K562 (cell line): ENCODE measurements around the gene RNF150. TPM values are rescaled to one million over a fixed set of nuclear protein-coding genes. Genes with fewer than 3 reads are reported as not detected.

ENCODE experiments used
- ATAC-seq: fragments of 200-7000 bp; cut with Tn5 transposase; 3 replicates; pipeline ENCODE4 v1.9.1; 2020; ENCODE audit warnings: moderate library complexity
- BruUV-seq: library from RNA; stranded (reverse); fragments of 400-500 nt; replicated peaks from 2 replicates; lab custom pipeline; 2021; lab: Mats Ljungman, UMichigan
- CTCF ChIA-PET: fragments of 300-600 bp; formaldehyde crosslinking; extraction: SDS; loops from one replicate; lab custom pipeline; 2021; ENCODE audit warnings: low intra/inter-chr PET ratio; lab: Yijun Ruan, JAX
- POLR2A ChIA-PET: fragments of 300-600, 350-650 bp; sonication (Branson Sonifier 250); formaldehyde crosslinking; extraction: SDS; loops from one replicate; lab custom pipeline; 2021; ENCODE audit warnings: antibody characterized with exemption, inconsistent platforms; lab: Yijun Ruan, JAX
- DNase-seq, 4 experiments: peaks; one replicate each; pipeline versions ENCODE4 v3.0.0 to v3.0.0-alpha.2; 2011 to 2018; ENCODE audit warnings: low spot score in 3 of 4, mixed read lengths in 3 of 4; ENCODE audit errors: extremely low read depth in 1 of 4
- FAIRE-seq: peaks from 2 replicates; lab custom pipeline; 2011; peaks lifted over from hg19 to GRCh38; lab: Jason Lieb, UNC
- H2AFZ ChIP-seq: 2 replicates; pipeline ENCODE4 v1.6.0; 2011; ENCODE audit warnings: low read depth, low read length, control low read depth, inconsistent platforms
- H3K27ac ChIP-seq: fragments of 200-600 bp; 3 replicates; pipeline ENCODE4 v1.8.0; 2011; ENCODE audit warnings: low read depth, mild to moderate bottlenecking, control low read depth, inconsistent platforms, low read length, moderate library complexity, mixed read lengths; ENCODE audit errors: extremely low read depth
- H3K27me3 ChIP-seq, 2 experiments: fragments of 300-600 bp in 1 of 2; 2 replicates in 1 of 2; 3 replicates in 1 of 2; pipeline versions ENCODE4 v1.6.0 to v1.8.0; 2011; ENCODE audit warnings: inconsistent platforms in 2 of 2, low read length in 2 of 2, mild to moderate bottlenecking in 1 of 2, mixed read lengths in 1 of 2, moderate library complexity in 1 of 2; ENCODE audit not compliant: control insufficient read depth in 2 of 2, insufficient read depth in 2 of 2
- H3K36me3 ChIP-seq: fragments of 300-600 bp; 3 replicates; pipeline ENCODE4 v1.8.0; 2011; ENCODE audit warnings: mild to moderate bottlenecking, low read length, inconsistent platforms; ENCODE audit not compliant: control insufficient read depth, insufficient read depth
- H3K4me1 ChIP-seq, 2 experiments: fragments of 200-600 bp in 1 of 2; replicated peaks in 1 of 2; 2 replicates in 1 of 2; 3 replicates in 1 of 2; pipeline versions ENCODE4 v1.5.1 to v1.8.0; 2011; ENCODE audit warnings: inconsistent platforms in 2 of 2, low read length in 2 of 2, mild to moderate bottlenecking in 1 of 2, mixed read lengths in 1 of 2, moderate library complexity in 1 of 2; ENCODE audit not compliant: control insufficient read depth in 2 of 2, insufficient read depth in 2 of 2
- H3K4me2 ChIP-seq: 2 replicates; pipeline ENCODE4 v1.6.1; 2011; ENCODE audit warnings: low read length, control low read depth, inconsistent platforms, mixed read lengths; ENCODE audit not compliant: insufficient read depth
- H3K4me3 ChIP-seq: fragments of 200-600 bp; sonication (generic), shearing (Covaris generic); 2 replicates; pipeline ENCODE4 v1.5.1; 2016; ENCODE audit warnings: control low read depth, inconsistent platforms
- H3K79me2 ChIP-seq: fragments of 200-600 bp; 3 replicates; pipeline ENCODE4 v1.8.0; 2011; ENCODE audit warnings: low read length, inconsistent platforms; ENCODE audit not compliant: control insufficient read depth, insufficient read depth
- H3K9ac ChIP-seq, 2 experiments: 2 replicates each; pipeline versions ENCODE4 v1.6.0 to v1.6.1; 2011; ENCODE audit warnings: low read depth in 2 of 2, low read length in 2 of 2, control low read depth in 1 of 2, inconsistent platforms in 1 of 2, mild to moderate bottlenecking in 1 of 2, mixed read lengths in 1 of 2; ENCODE audit not compliant: insufficient read depth in 1 of 2
- H3K9me1 ChIP-seq: one replicate; pipeline ENCODE4 v1.6.0; 2011; ENCODE audit warnings: inconsistent platforms, mild to moderate bottlenecking, low read length, moderate library complexity; ENCODE audit not compliant: control insufficient read depth, insufficient read depth
- H3K9me3 ChIP-seq: replicated peaks from 2 replicates; pipeline ENCODE4 v1.5.1; 2011; ENCODE audit warnings: low read depth, low read length, inconsistent platforms; ENCODE audit not compliant: control insufficient read depth, insufficient read depth
- H4K20me1 ChIP-seq: replicated peaks from 2 replicates; pipeline ENCODE4 v1.6.1; 2011; ENCODE audit warnings: low read length, inconsistent platforms, mixed read lengths; ENCODE audit not compliant: control insufficient read depth, insufficient read depth
- CCNT2 ChIP-seq: IDR thresholded peaks from 2 replicates; pipeline ENCODE4 v1.6.1; 2011; ENCODE audit warnings: borderline replicate concordance, low read depth, mild to moderate bottlenecking, moderate library complexity, mixed read lengths, low read length; ENCODE audit not compliant: insufficient read length; ENCODE audit errors: extremely low read depth
- SMAD4 ChIP-seq: fragments of 250-450 bp; sonication (Bioruptor Pico); conservative IDR thresholded peaks from 2 replicates; pipeline ENCODE4 v1.8.0; 2021; ENCODE audit warnings: inconsistent platforms, mild to moderate bottlenecking, moderate library complexity
- U2AF1 ChIP-seq: fragments of 200-400 bp; formaldehyde crosslinking; optimal IDR thresholded peaks from 2 replicates; pipeline ENCODE3; 2017; ENCODE audit warnings: mild to moderate bottlenecking, low read depth, low read length, moderate library complexity
- WGBS: fragments of 100-300 bp; shearing (Covaris generic); methylation state at CpG from one replicate; pipeline ENCODE4 v1.1.6; 2016; ENCODE audit warnings: low coverage, mixed read lengths; ENCODE audit not compliant: insufficient coverage; ENCODE audit errors: missing lambda C conversion rate; 5-methylcytosine and 5-hydroxymethylcytosine counted together
- in situ Hi-C: fragments of 300-500 bp; cut with MboI; formaldehyde crosslinking; loops from 4 replicates; pipeline ENCODE4 v1.15.0; 2018; ENCODE audit warnings: inconsistent platforms, mixed read lengths
- intact Hi-C: fragments of 100-400 bp; cut with micrococcal nuclease; formaldehyde crosslinking; loops from 2 replicates; pipeline ENCODE4 v1.14.2; 2022
- polyA plus RNA-seq, 8 experiments: library from polyadenylated mRNA; depleted of rRNA in 4 of 8; stranded (reverse) in 5 of 8; unstranded in 3 of 8; fragments of >200 nt; fragmentation: Nextera tagmentation in 2 of 8; fragmentation: Illumina TruSeq in 1 of 8; extraction: Ambion mirVana in 2 of 8; extraction: Trizol in 1 of 8; gene quantifications; 2 replicates each; pipeline versions ENCODE4 v1.2.1 to v1.2.3, GENCODE V29; 2011 to 2014; ENCODE audit warnings: inconsistent platforms in 1 of 8, missing spikeins in 1 of 8
- total RNA-seq, 7 experiments: library from RNA; depleted of rRNA in 6 of 7; stranded (reverse); fragments of >200 nt in 6 of 7; fragmentation: Illumina TruSeq in 2 of 7; extraction: Trizol in 2 of 7; gene quantifications; 2 replicates each; pipeline versions ENCODE4 v1.2.1 to v1.2.3, GENCODE V29; 2011 to 2021; ENCODE audit warnings: low replicate concordance in 1 of 7
- TF ChIP-seq, protein P1 (sequence below): fragments of 450-650 bp; IDR thresholded peaks from 2 replicates; pipeline ENCODE4 v1.6.1; 2018; ENCODE audit not compliant: partially characterized antibody

The RNF150 gene
- total and polyA plus RNA-seq, 9 of the 15 experiments (the other 6 are each of a cell fraction or from before 2014, with no cell fraction given): 0.09 TPM; not detected in 8

GRCh38 chr4:140993370-140993769 is 139.9 kb downstream of the RNF150 start:
- CTCF ChIA-PET: no interaction called here
- Histone ChIP-seq H3K9me1 (no peaks in the 10 kb centered on the region), H3K27ac (no peak overlapping the region), H4K20me1 (no peaks in the 10 kb centered on the region), H3K4me3 (no peak overlapping the region)
- in situ Hi-C loops: no loop called here
- POLR2A ChIA-PET: no interaction called here
- no TSS peak for BruUV-seq
- intact Hi-C loops: loop anchor here (10.0 kb wide), 1 partner anchor 141 kb away; the partner anchor contains the start of gene RNF150
- peak in 1 of 4 experiments; percentile 4 for DNase-seq
- TF ChIP-seq SMAD4 (CRISPR knock-in tag) (no peak), CCNT2 (no peak), U2AF1 (no peak)
- TF ChIP-seq, protein P1, sequence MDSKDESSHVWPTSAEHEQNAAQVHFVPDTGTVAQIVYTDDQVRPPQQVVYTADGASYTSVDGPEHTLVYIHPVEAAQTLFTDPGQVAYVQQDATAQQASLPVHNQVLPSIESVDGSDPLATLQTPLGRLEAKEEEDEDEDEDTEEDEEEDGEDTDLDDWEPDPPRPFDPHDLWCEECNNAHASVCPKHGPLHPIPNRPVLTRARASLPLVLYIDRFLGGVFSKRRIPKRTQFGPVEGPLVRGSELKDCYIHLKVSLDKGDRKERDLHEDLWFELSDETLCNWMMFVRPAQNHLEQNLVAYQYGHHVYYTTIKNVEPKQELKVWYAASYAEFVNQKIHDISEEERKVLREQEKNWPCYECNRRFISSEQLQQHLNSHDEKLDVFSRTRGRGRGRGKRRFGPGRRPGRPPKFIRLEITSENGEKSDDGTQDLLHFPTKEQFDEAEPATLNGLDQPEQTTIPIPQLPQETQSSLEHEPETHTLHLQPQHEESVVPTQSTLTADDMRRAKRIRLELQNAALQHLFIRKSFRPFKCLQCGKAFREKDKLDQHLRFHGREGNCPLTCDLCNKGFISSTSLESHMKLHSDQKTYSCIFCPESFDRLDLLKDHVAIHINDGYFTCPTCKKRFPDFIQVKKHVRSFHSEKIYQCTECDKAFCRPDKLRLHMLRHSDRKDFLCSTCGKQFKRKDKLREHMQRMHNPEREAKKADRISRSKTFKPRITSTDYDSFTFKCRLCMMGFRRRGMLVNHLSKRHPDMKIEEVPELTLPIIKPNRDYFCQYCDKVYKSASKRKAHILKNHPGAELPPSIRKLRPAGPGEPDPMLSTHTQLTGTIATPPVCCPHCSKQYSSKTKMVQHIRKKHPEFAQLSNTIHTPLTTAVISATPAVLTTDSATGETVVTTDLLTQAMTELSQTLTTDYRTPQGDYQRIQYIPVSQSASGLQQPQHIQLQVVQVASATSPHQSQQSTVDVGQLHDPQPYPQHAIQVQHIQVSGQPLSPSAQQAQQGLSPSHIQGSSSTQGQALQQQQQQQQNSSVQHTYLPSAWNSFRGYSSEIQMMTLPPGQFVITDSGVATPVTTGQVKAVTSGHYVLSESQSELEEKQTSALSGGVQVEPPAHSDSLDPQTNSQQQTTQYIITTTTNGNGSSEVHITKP: no peak
- TF ChIP-seq, all 486 proteins: peak for 0
- Histone ChIP-seq H3K4me1 (no peaks in the 10 kb centered on the region), H3K36me3 (no peaks in the 10 kb centered on the region), H3K9ac (no peak overlapping the region), H3K27me3 (no peaks in the 10 kb centered on the region), H3K79me2 (no peaks in the 10 kb centered on the region), H2AFZ (no peak overlapping the region), H3K9me3 (no peaks in the 10 kb centered on the region), H3K4me2 (no peak overlapping the region)
- WGBS: 2% methylated on average over 4 of the region's 4 CpGs
- no peak for FAIRE-seq
- no peak for ATAC-seq
